Right renal cortex interstitium (tissue), 3 donors: ENCODE results near the gene PPCDC. TPM values are rescaled to one million over a fixed set of nuclear protein-coding genes. Genes with fewer than 3 reads are reported as not detected.

Experiments
- DNase-seq, 3 donors: peaks; one replicate each; pipeline ENCODE4 v3.0.0-alpha.2; 2013; ENCODE audit warnings: low read depth in 3 of 3, low spot score in 2 of 3
- polyA plus RNA-seq, 3 donors: library from polyadenylated mRNA; unstranded; fragments of 120-200 nt; gene quantifications; one replicate each; pipeline ENCODE4 v1.2.1, GENCODE V29; 2013; ENCODE audit not compliant: insufficient read length in 3 of 3

Gene PPCDC
- polyA plus RNA-seq, 3 donors = 11.0 to 13.7 (median 13.7) TPM

- no peak for DNase-seq
These were observed 14.6 kb upstream of the PPCDC start for GRCh38 chr15:75008629-75009326.

DNA sequence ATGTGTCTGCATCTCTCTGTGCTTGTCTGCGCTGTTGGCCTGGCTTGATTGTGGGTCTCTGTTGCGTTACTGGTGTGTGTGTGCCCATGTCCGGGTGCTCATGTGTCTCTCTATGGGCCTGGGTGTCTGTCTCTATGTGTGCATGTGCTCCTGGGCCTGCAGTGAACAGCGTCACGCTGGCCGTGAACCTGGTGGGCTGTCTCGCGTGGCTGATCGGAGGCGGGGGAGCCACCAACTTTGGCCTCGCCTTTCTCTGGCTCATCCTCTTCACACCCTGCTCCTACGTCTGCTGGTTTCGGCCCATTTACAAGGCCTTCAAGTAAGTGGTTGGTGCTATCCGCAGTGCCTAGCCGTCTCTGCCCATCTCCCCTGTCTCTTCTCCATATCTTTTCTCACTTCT lies 7.0 kb upstream of the PPCDC start:
- no peak for DNase-seq

DNA sequence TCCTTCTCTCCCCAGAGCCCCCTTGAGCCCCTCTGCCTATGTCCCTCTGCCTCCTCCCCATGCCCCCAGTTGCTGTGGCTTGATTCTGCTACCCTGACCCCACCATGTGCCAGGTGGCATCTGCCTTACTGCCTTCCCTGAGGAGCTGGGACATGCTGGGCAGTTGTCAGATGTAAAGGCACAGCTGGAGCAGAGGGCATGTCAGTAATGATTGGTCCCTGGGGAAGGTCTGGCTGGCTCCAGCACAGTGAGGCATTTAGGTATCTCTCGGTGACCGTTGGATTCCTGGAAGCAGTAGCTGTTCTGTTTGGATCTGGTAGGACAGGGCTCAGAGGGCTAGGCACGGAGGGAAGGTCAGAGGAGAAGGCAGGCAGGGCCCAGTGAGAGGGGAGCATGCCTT lies 3.5 kb upstream of the PPCDC start:
- DNase-seq = no peak

GRCh38 chr15:75021341-75021740 lies 2.0 kb upstream of the PPCDC start:
- no peak for DNase-seq

GRCh38 chr15:75022783-75023180 lies 608 bp upstream of the PPCDC start:
- no peak for DNase-seq

DNA sequence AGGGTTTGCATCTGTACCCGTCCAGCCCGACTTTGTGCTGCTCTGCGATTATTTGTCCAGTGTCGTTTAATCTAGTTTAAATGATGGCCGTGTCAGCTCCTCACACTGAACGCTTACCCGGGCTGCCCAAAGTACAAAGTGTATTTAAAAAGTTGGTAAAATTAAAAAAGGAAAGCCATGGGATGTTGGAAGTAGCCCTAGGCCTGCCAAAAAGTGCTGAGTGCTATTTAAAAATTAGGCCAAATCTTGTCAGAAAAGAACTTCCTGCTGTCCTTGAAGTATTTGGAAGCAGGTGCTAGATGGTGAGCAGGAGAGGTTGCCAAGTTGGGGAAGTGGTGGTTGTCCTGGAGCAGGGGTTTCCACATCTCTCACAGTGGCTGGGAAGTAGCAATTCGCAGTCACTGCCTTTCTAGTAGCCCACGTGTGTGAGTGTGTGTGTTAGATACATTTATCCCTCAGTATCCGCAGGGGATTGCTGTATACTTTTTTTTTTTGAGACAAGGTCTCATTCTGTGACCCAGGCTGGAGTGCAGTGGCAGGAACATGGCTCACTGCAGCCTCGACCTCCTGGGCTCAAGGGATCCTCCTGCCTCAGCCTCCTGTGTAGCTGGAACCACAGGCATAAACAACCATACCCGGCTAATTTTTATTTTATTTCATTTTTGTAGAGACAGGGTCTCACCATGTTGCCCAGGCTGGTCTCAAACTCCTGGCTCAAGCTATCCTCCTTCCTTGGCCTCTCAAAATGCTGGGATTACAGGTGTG lies 664 bp downstream of the PPCDC start:
- no peak for DNase-seq

- DNase-seq = no peak
These were observed 1.7 kb downstream of the PPCDC start for GRCh38 chr15:75025107-75025506.

GRCh38 chr15:75025548-75026260 lies 2.3 kb downstream of the PPCDC start:
- no peak for DNase-seq

DNA sequence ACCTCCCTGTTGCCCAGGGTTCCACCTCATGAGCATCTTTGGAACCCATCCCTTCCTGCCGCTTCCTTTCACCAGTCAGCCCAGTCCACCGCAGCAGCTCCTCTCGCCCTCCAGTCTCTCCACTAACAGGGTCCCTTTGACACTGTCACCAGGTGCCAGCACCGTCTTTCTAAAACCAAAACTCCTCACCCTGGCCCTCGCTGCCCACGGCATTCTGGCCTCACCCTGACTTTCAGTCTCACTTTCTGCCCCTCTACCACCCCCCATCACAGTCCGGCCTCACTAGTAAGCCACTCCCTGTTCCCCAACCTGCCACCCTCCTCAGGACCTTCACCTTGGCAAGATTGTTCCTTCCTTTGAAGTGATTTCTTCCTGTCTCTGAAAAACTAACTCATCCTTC lies 4.2 kb downstream of the PPCDC start:
- DNase-seq = no peak

DNA sequence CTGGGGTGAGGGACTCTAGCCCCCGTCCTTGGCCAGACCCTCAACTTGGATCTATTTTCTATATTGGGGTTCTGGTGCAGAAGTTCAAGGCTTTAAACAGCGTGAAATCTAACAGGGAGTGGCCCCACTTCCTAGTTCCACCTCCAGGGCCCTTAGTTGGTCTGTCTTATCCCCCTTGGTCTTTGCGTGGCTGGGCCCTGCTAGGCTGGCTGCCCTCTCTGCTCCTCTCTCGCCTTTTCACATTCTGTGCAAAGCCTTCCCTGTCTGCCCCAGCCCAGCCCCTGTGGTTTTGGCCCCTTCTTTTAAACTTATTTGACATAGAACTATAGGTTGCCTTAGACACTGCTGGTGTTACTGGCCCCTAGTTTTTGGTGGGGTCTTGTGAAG lies 5.6 kb downstream of the PPCDC start:
- DNase-seq = no peak

DNA sequence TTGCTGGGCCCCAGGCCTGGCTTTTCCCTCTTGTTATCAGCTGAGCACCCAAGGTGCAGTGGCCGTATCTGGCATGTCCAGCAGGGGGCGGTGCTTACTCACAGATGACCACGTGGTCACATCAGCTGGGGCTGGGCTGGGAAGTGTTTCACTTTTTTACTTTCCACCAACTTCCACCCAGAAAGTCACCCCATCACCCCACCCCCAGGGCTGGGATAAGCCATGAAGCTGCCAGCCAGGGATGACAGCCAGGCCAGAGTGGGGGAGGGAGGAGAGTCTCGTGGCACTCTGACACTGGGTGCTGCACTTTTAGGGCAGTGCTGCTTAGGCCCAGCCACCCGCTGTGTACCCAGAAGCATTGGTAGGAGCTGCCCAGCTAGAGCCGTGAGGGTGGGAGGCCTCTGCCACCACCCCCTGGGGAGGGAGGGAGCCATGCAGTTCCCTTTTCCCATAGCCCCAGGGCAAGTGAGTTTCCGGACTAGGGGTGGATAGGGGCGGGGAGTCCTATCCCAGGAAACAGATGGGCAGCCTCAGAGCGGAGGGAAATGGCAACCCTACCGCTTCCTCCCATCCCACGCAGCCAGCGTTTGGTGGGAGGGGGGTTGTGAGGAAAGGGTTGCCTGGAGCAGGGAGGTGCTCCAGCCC lies 6.1 kb downstream of the PPCDC start:
- peak in 2 of 3 donors; percentile 61 to 71 for DNase-seq

- no peak for DNase-seq
These were observed 6.6 kb downstream of the PPCDC start for GRCh38 chr15:75030023-75030413.

- DNase-seq = no peak
These were observed 7.0 kb downstream of the PPCDC start for GRCh38 chr15:75030424-75030823.

DNA sequence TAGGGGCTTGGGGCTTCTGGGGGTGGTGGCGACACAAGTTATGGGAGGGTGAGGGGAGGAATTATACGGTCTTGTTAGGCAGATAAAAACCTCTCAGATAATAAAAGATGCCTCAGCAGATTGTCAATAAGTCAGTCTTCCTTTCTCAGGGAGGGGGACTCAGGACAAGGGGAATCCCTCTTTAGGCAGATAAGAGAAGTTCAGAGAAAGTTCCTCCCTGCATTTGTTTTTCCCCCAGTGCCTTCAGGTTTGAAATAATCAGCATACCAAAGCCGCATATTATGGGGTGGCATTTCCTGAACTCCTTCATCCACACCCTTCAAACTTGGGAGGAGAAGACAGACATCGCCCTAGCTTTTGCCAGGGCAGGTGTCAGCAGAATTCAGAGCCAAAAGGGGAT lies 8.5 kb downstream of the PPCDC start:
- DNase-seq = no peak

GRCh38 chr15:75032395-75032794 lies 9.0 kb downstream of the PPCDC start:
- DNase-seq = no peak

- no peak for DNase-seq
These were observed 10.4 kb downstream of the PPCDC start for GRCh38 chr15:75033809-75034208.

DNA sequence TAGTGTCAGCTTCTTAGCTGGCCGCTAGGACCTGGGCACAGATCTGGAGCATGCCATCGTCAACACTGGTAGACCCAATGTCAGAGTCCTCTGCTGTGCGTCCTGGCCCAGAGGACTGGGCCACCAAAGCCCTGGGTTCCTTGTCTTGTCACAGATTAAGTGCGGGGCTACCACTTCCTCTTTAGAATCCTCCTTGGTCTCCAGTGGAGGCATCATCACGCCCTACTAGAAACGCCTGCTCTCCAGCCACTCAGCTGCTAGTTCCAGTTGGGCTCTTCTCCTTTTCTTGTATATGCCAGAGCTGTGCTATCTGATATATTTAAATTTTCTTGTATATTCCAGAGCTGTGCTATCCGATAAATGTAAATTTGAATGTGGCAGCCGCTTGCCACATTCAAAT lies 11.2 kb downstream of the PPCDC start:
- no peak for DNase-seq

GRCh38 chr15:75036212-75036616 lies 12.8 kb downstream of the PPCDC start:
- DNase-seq = no peak

DNA sequence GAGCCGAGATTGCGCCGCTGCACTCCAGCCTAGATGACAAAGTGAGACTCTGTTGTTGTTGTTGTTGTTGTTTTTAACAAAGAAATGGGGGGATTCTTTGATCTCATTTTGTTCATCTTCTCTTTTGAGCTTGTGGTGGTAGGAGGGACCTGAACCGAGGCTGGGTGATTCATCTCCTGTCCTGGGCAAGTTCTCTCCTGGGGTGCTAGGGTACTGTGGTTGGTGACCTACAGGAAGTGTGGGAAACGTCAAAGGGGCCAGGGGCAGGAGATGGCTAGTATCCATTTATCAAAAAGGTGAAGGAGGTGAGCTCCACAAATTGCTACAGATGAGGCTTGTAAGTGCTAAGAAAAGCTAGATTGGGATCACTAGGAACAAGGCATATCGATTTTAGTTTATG lies 14.3 kb downstream of the PPCDC start:
- no peak for DNase-seq

DNA sequence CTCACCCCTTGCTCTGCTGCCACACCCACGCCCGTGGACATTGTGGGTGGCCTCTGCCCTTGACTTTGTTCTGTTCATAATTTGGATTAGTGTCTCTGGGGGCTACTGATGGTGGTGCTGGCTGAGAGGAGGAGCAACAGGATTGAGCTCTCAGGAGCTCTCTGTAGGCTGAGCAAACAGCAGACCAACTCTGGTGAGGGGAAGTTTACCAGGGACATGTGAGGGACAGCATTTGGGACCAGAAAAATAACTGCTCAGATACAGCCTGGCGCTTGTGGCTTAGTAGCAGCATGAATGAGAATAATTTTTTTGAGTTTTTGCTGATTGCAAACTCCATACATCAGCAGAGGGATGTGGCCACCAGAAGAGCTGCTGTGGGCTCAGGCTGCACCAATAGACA lies 14.8 kb downstream of the PPCDC start:
- DNase-seq = no peak
